OCI-LY1 (cell line): ENCODE results near the gene CFL1.

ENCODE experiments used
- H2AFZ ChIP-seq: fragments of 200-600 bp; sonication (generic), shearing (Covaris generic); 2 replicates; pipeline ENCODE4 v1.6.0; 2014; ENCODE audit warnings: antibody characterized with exemption, mild to moderate bottlenecking, low read length
- H3F3A ChIP-seq: fragments of 200-600 bp; sonication (generic), shearing (Covaris generic); 2 replicates; pipeline ENCODE4 v1.6.0; 2014; ENCODE audit warnings: mild to moderate bottlenecking, antibody characterized with exemption, low read length, moderate library complexity; ENCODE audit not compliant: insufficient read depth
- H3K27ac ChIP-seq: fragments of 200-600 bp; sonication (generic); 2 replicates; pipeline ENCODE4 v1.5.1; 2014; ENCODE audit warnings: low read length, mixed run types, mild to moderate bottlenecking, low read depth; ENCODE audit not compliant: poor library complexity, severe bottlenecking
- H3K27me3 ChIP-seq: fragments of 200-600 bp; sonication (generic); 2 replicates; pipeline ENCODE4 v1.6.0; 2014; ENCODE audit warnings: antibody characterized with exemption, mild to moderate bottlenecking, low read length, moderate library complexity; ENCODE audit not compliant: insufficient read depth
- H3K36me3 ChIP-seq: fragments of 200-600 bp; sonication (generic); 2 replicates; pipeline ENCODE4 v1.6.1; 2014; ENCODE audit warnings: mild to moderate bottlenecking, antibody characterized with exemption, low read length, moderate library complexity, mixed read lengths; ENCODE audit not compliant: insufficient read depth
- H3K4me1 ChIP-seq: fragments of 200-600 bp; sonication (generic); 2 replicates; pipeline ENCODE4 v1.5.1; 2014; ENCODE audit warnings: mild to moderate bottlenecking, low read length, moderate library complexity; ENCODE audit not compliant: insufficient read depth, severe bottlenecking
- H3K4me2 ChIP-seq: fragments of 200-600 bp; sonication (generic), shearing (Covaris generic); 2 replicates; pipeline ENCODE4 v1.6.1; 2014; ENCODE audit warnings: low read length
- H3K4me3 ChIP-seq: fragments of 200-600 bp; sonication (generic); 2 replicates; pipeline ENCODE4 v1.5.1; 2014; ENCODE audit warnings: low read length, low read depth, mild to moderate bottlenecking, mixed read lengths; ENCODE audit not compliant: poor library complexity, severe bottlenecking
- H3K79me2 ChIP-seq: fragments of 200-600 bp; shearing (Covaris generic); 2 replicates; pipeline ENCODE4 v1.6.1; 2016; ENCODE audit warnings: mixed run types, low read length, mixed read lengths; ENCODE audit not compliant: insufficient read depth
- H3K9ac ChIP-seq: fragments of 200-600 bp; sonication (generic), shearing (Covaris generic); 2 replicates; pipeline ENCODE4 v1.6.1; 2014; ENCODE audit warnings: mild to moderate bottlenecking, low read length, mixed read lengths
- H3K9me2 ChIP-seq: fragments of 200-600 bp; sonication (generic), shearing (Covaris generic); 2 replicates; pipeline ENCODE4 v1.6.1; 2014; ENCODE audit warnings: low read depth, mild to moderate bottlenecking, low read length, mixed read lengths
- H3K9me3 ChIP-seq: fragments of 200-600 bp; shearing (Covaris generic); 2 replicates; pipeline ENCODE4 v1.6.1; 2014; ENCODE audit warnings: low read length, mixed read lengths
- H4K20me1 ChIP-seq: fragments of 200-600 bp; sonication (generic), shearing (Covaris generic); 2 replicates; pipeline ENCODE4 v1.6.0; 2016; ENCODE audit warnings: mild to moderate bottlenecking, low read length; ENCODE audit not compliant: insufficient read depth
- CTCF ChIP-seq: fragments of 200-600 bp; sonication (generic), shearing (Covaris generic); IDR thresholded peaks from 2 replicates; pipeline ENCODE4 v1.5.1; 2017; ENCODE audit warnings: mild to moderate bottlenecking, antibody characterized with exemption, low read length, moderate library complexity, mixed read lengths
- EZH2 ChIP-seq: fragments of 200-600 bp; sonication (generic), shearing (Covaris generic); IDR thresholded peaks from 2 replicates; pipeline ENCODE4 v1.8.0; 2017; ENCODE audit warnings: borderline replicate concordance, mixed run types, mild to moderate bottlenecking, antibody characterized with exemption, low read length, moderate library complexity, mixed read lengths

CFL1 gene

DNA sequence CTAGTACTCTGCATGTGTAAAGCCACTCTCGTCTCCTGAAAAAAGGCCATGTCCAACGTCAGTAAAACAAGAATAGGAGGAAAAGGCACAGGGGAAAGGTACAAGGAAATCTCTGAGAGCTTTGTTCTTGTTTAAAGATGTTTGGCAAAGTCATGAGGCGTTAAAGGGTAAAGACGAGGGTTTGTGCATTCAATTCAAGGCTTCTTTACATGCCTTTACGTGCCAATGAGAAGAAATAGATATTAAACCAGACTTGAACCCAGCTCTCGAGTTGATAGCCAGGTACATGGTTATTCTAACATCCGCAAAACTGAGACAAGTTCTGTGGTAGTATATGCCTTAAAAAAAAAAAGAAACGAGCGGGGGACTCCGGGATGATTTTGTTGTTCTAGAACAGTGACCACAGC lies 704 bp upstream of the CFL1 start:
- Histone ChIP-seq H3K9me2 (no peaks in the 10 kb centered on the region), H3K36me3 (peaks cover 64% of the 10 kb centered on the region), H3K9ac (peak overlapping the region; percentile 86), H3K27ac (peak overlapping the region; percentile 94), H3K9me3 (no peaks in the 10 kb centered on the region), H3F3A (0 out of 2 replicates have a peak, but pooled peaks cover 5% of the 10 kb centered on the region), H3K79me2 (peaks cover 23% of the 10 kb centered on the region), H4K20me1 (peaks cover 5% of the 10 kb centered on the region; the same call in 1 of the 2 replicates), H3K4me3 (peak overlapping the region; percentile 99), H3K4me2 (peak overlapping the region; percentile 88), H2AFZ (no peak overlapping the region), H3K27me3 (no peaks in the 10 kb centered on the region), H3K4me1 (peaks cover 32% of the 10 kb centered on the region)
- TF ChIP-seq EZH2, result no peak
- TF ChIP-seq CTCF, result no peak

DNA sequence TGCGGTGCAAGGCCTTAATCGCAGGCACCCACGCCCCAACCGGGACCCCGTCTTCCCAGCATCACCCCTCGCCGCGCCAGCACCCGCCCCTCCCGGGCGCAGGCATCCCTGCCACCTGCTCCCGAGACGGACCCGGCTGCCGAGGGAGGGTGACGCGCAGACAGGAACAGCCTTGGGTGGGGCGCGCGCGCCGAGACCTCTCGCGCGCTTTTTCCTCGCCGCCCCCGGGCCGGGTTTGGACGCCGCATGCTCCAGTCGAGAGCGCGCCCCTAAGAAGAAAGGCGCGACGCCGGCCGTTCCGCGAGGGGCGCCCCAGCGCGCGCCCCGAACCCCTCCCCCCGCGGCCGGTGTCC lies 504 bp downstream of the CFL1 start:
- H3K4me2 ChIP-seq, result peak overlapping the region; percentile 97
- peaks cover 64% of the 10 kb centered on the region for H3K36me3 ChIP-seq
- H3K9ac ChIP-seq, result peak overlapping the region; percentile 99
- H3K27ac ChIP-seq, result peak overlapping the region; percentile 77
- no peaks in the 10 kb centered on the region for H3K9me3 ChIP-seq
- H4K20me1 ChIP-seq, result peaks cover 5% of the 10 kb centered on the region; the same call in 1 of the 2 replicates
- no peaks in the 10 kb centered on the region for H3K27me3 ChIP-seq
- H3F3A ChIP-seq, result 0 out of 2 replicates have a peak, but pooled peaks cover 5% of the 10 kb centered on the region
- no peak for TF ChIP-seq EZH2
- no peak for TF ChIP-seq CTCF
- H3K4me3 ChIP-seq, result peak overlapping the region; percentile 99
- no peaks in the 10 kb centered on the region for H3K9me2 ChIP-seq
- H2AFZ ChIP-seq, result no peak overlapping the region
- peaks cover 23% of the 10 kb centered on the region for H3K79me2 ChIP-seq
- peaks cover 32% of the 10 kb centered on the region for H3K4me1 ChIP-seq

DNA sequence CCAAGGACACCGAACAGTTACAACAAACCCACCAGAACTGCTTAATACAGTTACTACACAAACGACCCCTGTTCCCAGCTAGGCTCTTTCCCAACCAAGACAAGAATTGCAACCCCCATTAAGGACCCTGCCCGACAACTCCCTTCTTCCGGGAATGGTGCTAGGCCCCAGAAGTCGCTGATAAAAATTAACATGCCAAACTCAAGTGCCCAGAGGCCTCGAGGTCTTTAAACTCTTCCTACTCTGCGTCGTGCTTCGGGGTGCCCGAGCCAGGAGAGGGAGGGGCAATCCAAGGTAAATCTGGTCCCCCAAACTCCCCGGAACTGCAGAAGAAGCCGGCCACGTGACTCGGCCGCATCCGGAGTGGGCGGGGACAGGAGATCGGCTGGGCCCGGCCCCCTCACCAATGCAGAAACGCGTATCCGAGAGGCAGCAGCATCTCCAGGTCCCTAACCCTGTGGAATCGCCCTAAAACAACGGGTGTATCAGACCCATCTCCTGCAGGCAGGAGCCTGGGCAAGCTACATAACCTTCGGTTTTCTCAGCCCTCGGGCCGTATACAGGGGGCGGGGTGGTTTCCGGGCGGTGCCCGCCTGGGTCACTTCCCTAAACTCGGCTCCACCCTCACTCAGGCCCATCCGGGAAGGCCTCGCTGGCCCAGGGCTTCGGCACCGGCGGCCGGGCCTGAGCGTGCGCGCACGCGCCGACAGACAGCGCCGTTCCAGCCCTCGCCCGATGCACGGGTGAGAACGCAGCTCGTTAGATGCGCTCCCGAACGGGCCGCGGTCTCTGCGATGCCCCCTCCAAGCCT lies 1.1 kb downstream of the CFL1 start:
- H3K79me2 ChIP-seq, result peaks cover 23% of the 10 kb centered on the region
- TF ChIP-seq EZH2 (no peak), CTCF (no peak)
- H3F3A ChIP-seq, result 0 out of 2 replicates have a peak, but pooled peaks cover 5% of the 10 kb centered on the region

More for the DNA sequence above, 1.1 kb downstream of the CFL1 start:
- H2AFZ ChIP-seq, result no peak overlapping the region
- peak overlapping the region; percentile 99 for H3K9ac ChIP-seq
- peaks cover 30% of the 10 kb centered on the region for H3K4me1 ChIP-seq
- H3K27ac ChIP-seq, result peak overlapping the region; percentile 77
- H3K9me2 ChIP-seq, result no peaks in the 10 kb centered on the region
- peak overlapping the region; percentile 97 for H3K4me2 ChIP-seq
- H3K4me3 ChIP-seq, result peak overlapping the region; percentile 99
- H3K36me3 ChIP-seq, result peaks cover 64% of the 10 kb centered on the region
- H3K27me3 ChIP-seq, result no peaks in the 10 kb centered on the region
- peaks cover 5% of the 10 kb centered on the region; the same call in 1 of the 2 replicates for H4K20me1 ChIP-seq
- H3K9me3 ChIP-seq, result no peaks in the 10 kb centered on the region
